LNCAP (cell line): ENCODE data around the gene KRTAP10-1.

ENCODE experiments used
- TF ChIP-seq, protein P1 (sequence below): fragments of 450-650 bp; IDR thresholded peaks from 2 replicates; pipeline ENCODE4 v1.5.1; 2017; ENCODE audit warnings: mild to moderate bottlenecking

KRTAP10-1 gene

DNA sequence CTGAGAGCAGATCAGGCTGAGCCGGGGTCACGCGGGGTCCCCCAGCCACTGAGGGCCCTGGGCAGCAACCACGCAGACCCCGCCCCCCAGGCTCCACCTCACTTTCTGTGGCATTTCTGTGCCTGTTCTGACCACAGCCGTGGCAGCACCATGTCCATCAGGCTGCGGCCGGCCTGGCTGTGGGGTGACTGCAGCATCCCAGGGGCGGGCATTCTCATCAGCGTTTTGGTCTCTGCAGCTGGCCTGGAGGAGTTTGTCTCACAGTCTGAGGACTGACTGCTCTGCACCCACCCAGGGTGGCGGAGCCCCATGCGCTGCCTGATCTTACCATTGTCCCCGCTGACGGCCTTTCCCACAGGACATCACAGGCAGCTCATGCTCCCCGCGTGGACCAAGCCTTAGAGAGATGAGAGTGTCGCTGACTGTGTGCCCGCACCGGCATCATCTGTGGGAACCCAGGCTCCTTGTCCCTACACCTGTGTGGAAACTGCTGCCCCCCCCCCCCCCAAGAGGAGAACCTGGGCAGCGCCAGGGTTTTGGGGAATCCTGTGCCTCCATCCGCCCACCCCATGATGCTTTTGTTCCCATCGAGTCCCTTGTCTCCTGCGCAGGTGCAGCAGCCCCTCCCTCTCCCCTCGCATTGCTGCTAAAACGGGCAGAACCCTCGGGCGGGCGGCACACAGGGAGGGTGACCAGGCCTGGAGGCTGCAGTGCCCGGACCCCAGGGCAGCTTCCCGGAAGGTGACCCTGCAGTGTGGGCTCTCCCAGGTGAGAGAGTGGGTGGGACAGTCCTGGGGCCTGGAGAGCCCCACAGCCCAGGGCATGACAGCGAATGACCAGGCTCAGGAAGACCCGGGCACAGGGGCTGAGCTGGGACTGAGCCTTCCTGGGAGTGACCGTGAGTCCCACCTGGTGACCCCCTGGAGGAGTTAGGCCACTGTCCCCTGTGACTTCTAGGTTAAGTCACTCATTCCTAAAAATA lies 1.8 kb downstream of the KRTAP10-1 start:
- TF ChIP-seq, protein P1, sequence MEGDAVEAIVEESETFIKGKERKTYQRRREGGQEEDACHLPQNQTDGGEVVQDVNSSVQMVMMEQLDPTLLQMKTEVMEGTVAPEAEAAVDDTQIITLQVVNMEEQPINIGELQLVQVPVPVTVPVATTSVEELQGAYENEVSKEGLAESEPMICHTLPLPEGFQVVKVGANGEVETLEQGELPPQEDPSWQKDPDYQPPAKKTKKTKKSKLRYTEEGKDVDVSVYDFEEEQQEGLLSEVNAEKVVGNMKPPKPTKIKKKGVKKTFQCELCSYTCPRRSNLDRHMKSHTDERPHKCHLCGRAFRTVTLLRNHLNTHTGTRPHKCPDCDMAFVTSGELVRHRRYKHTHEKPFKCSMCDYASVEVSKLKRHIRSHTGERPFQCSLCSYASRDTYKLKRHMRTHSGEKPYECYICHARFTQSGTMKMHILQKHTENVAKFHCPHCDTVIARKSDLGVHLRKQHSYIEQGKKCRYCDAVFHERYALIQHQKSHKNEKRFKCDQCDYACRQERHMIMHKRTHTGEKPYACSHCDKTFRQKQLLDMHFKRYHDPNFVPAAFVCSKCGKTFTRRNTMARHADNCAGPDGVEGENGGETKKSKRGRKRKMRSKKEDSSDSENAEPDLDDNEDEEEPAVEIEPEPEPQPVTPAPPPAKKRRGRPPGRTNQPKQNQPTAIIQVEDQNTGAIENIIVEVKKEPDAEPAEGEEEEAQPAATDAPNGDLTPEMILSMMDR, result no peak

DNA sequence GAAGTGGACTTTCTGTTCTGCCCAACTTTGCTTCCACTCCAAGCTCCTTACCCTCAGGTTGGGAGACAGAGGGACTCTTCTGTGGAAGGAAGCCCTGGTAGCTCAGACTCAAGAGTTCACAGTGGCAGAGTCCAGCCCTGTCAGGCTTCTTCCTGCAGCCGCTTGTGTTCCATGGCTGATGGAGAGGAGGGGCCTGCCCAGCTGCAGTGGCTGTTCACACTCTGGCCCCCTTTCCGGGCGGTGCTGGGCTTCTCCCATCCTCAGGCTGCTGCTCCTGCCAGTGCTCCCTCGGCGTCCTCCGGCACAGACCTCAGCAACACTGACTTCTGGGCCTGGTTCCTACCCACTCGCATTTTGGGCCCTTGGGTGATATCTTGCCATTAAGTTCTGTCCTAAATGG lies 4.0 kb downstream of the KRTAP10-1 start:
- TF ChIP-seq, protein P1, result no peak

DNA sequence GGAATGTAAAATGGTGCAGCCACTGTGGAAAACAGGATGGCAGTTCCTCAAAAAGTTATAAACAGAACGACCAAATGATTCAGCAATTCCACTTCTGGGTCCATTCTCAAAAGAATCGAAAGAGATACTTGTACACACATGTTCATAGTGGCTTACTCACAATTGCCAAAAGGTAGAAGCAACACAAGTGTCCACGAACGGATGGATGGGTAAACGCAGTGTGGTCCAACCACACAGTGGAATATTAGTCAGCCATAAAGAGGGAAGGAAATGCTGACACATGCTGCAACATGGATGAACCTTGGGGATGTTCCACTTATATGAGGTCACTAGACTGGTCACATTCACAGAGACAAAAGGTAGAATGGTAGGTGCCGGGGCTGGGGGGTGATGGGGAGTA lies 5.3 kb downstream of the KRTAP10-1 start:
- TF ChIP-seq, protein P1, result no peak

DNA sequence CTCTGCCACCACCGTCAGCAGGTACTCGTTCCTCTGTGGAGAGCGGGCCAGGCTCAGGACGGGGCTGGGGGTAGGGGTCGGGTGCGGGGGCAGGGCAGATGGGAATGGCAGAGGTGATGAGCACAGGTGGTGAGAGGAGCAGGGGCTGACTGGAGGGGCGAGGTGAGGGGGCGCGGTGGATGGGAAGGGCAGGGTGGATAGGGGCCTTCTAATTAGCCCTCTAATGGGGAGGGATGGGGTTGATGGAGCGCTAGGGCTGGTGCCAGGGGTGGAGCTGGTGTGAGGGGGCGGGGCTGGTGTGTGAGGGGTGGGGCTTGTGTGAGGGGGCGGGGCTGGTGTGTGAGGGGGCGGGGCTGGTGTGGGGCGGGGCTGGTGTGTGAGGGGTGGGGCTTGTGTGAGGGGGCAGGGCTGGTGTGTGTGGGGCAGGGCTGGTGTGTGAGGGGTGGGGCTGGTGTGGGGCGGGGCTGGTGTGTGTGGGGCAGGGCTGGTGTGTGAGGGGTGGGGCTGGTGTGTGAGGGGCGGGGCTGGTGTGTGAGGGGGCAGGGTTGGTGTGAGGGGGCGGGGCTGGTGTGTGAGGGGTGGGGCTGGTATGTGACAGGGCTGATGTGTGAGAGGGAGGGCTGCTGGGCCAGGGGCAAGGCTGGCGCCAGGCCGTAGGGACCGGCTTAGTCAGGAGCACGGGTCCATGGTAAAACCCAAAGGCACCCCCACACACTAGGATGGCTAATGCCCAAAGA lies 5.9 kb downstream of the KRTAP10-1 start:
- TF ChIP-seq, protein P1, result no peak

DNA sequence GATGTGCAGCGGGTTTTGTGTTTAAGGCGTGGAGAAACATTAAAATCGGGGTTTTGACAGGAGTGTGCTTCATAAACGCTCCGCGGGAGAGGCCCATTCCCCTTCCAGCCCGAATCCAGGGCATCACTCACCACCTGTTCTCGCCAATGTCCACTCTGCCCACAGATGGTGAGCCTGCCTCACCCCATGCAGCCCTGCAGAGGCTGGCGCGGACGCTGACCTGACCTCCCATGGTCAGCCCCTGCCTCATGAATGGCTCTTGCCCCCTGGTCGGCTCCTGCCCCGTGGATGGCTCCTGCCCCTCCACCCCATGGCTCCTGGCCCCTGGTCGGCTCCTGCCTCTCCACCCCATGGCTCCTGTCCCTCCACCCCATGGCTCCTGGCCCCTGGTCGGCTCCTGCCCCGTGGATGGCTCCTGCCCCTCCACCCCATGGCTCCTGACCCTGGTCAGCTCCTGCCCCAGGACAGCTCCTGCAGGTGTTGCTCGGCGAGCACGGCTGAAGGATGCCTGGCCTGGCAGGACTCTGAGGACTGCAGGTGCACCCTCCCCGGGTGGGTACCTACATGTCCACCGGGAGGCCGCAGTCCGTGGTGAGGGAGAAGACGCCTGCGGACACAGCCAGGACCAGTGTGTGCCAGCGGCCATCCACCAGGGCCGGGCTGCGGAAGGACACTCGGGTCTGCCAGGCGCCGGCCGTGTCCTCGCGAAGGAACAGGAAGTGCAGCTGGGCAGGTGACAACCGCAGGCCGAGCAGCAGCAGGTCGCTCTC lies 6.7 kb downstream of the KRTAP10-1 start:
- TF ChIP-seq, protein P1, result no peak

DNA sequence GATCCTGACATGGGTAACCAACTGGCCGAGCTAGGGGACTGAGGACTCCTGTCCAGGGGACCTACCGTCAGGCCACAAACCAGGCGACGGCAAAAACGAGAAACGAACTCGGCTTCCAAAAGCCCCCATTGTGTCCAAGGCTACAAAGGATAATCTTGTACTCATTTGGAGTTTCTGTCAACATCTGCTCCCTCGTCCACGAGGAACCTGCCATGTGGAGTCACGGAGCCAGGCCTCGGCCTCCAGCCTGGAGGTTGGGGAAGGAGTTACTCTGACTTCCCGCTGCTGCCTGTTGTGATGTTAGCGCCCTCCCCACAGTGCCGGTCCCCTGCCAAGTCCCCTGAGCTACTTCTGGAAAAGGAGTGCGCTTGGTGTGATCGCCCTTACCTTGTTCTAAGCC lies 7.3 kb downstream of the KRTAP10-1 start:
- TF ChIP-seq, protein P1, result no peak
